ENCODE data around the gene SYTL1.

Gene SYTL1

GRCh38 chr1:27318136-27318535 is 23.7 kb upstream of the SYTL1 start:
- no peak for DNase-seq (ENCODE audit: low spot score)

GRCh38 chr1:27318596-27318995 is 23.2 kb upstream of the SYTL1 start:
- DNase-seq (ENCODE audit: low spot score): no peak

GRCh38 chr1:27321813-27322568 is 19.8 kb upstream of the SYTL1 start, which contains the start of gene TMEM222:
TSS of gene TMEM222 (plus strand) at chr1:27322163. CDS start at chr1:27322198, 35 bp downstream.
- peak; percentile 94 for DNase-seq (ENCODE audit: low spot score)

GRCh38 chr1:27322569-27323240 is 19.1 kb upstream of the SYTL1 start:
- no peak for DNase-seq (ENCODE audit: low spot score)

- no peak for DNase-seq (ENCODE audit: low spot score)
Observed at GRCh38 chr1:27325286-27325685, 16.5 kb upstream of the SYTL1 start.

DNA sequence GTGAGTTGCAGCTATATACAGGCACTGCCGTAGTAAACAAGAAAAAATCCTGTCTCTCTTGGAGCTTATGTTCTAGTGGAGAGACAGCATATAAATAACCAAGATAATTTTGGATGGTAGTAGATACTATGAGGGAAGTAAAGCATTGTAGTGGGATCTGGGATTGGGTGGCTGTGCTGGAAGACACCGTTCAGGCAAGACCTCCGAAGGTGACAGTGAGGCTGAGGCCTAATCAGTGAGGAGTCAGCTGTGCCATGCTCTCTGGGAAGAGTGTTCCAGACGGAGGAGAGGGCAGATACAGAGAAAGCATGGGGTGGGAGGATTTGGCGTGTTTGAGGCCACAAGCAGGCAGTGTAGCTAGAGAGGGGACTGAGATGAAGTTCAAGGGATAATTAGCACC is 13.9 kb upstream of the SYTL1 start:
- no peak for DNase-seq (ENCODE audit: low spot score)

- no peak for DNase-seq (ENCODE audit: low spot score)
Observed at GRCh38 chr1:27330786-27331185, 11.0 kb upstream of the SYTL1 start.

- DNase-seq (ENCODE audit: low spot score): no peak
Observed at GRCh38 chr1:27331426-27331825, 10.4 kb upstream of the SYTL1 start.

GRCh38 chr1:27331922-27332321 is 9.9 kb upstream of the SYTL1 start:
- DNase-seq (ENCODE audit: low spot score): no peak

GRCh38 chr1:27332536-27333281 is 9.1 kb upstream of the SYTL1 start:
- peak; percentile 21 for DNase-seq (ENCODE audit: low spot score)

- DNase-seq (ENCODE audit: low spot score): no peak
Observed at GRCh38 chr1:27333717-27334279, 8.0 kb upstream of the SYTL1 start.

GRCh38 chr1:27335506-27336422 is 6.1 kb upstream of the SYTL1 start:
- no peak for DNase-seq (ENCODE audit: low spot score)

DNA sequence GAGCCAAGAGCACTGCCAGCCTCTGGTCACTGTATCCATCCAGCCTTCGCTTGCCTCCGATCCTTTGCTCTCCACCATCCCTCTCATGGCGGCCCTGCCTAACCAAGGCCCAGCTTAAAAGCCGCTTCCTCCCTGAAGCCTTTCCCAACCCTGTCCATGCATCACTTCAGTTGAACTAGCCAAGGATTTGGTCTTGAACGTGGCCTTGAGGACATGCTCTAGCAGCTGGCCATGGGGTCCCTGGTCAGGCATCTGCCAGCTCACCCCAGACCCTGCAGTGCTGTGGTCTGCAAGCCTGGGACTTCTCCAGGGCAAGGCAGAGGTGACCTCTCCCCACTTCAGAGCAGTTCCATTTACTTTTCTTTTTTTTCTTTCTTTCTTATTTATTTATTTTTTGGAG is 5.1 kb upstream of the SYTL1 start:
- no peak for DNase-seq (ENCODE audit: low spot score)

- no peak for DNase-seq (ENCODE audit: low spot score)
Observed at GRCh38 chr1:27338751-27339150, 3.1 kb upstream of the SYTL1 start.

- no peak for DNase-seq (ENCODE audit: low spot score)
Observed at GRCh38 chr1:27339213-27339612, 2.6 kb upstream of the SYTL1 start.

- DNase-seq (ENCODE audit: low spot score): no peak
Observed at GRCh38 chr1:27342391-27342777, 562 bp downstream of the SYTL1 start.

- DNase-seq (ENCODE audit: low spot score): no peak
Observed at GRCh38 chr1:27342778-27343638, 1.2 kb downstream of the SYTL1 start.

GRCh38 chr1:27343639-27344025 is 1.8 kb downstream of the SYTL1 start:
- no peak for DNase-seq (ENCODE audit: low spot score)

GRCh38 chr1:27345272-27345671 is 3.5 kb downstream of the SYTL1 start:
- no peak for DNase-seq (ENCODE audit: low spot score)

GRCh38 chr1:27346357-27346756 is 4.5 kb downstream of the SYTL1 start:
- DNase-seq (ENCODE audit: low spot score): no peak

Measured in SK-N-DZ (cell line).